Umbilical cord (tissue), 2 donors: ENCODE measurements around the gene ADGB. TPM values are rescaled to one million over a fixed set of nuclear protein-coding genes. Genes with fewer than 3 reads are reported as not detected.
"Not testable (repeated sequence)": the region's sequence is repeated elsewhere in the genome, so short reads cannot be mapped to it uniquely, and the experiment has no call there.

ENCODE experiments used
- DNase-seq: peaks from one replicate; pipeline ENCODE4 v3.0.0-alpha.2; 2015; ENCODE audit warnings: low spot score
- total RNA-seq: library from RNA; depleted of rRNA; stranded (reverse); fragments of >200 nt; gene quantifications from one replicate; pipeline ENCODE4 v1.2.3, GENCODE V29; 2014; ENCODE audit warnings: low replicate concordance; ENCODE audit not compliant: insufficient read depth

Gene ADGB
- total RNA-seq, result 0.48 TPM

GRCh38 chr6:146598772-146599405 is at the start of gene ADGB:
Gene ADGB, plus strand, starts transcription at chr6:146598972. Its CDS starts 69 bp downstream, at chr6:146599041.
- DNase-seq, result peak; percentile 76

- peak; percentile 57 for DNase-seq
Observed at GRCh38 chr6:146550911-146551310, 47.9 kb upstream of the ADGB start.

GRCh38 chr6:146551545-146551944 is 47.2 kb upstream of the ADGB start:
- DNase-seq, result peak; percentile 49

- no peak for DNase-seq
Observed at GRCh38 chr6:146553377-146554135, 45.2 kb upstream of the ADGB start.

- no peak for DNase-seq
Observed at GRCh38 chr6:146560607-146561006, 38.2 kb upstream of the ADGB start.

GRCh38 chr6:146566661-146567060 is 32.1 kb upstream of the ADGB start:
- not testable (repeated sequence) for DNase-seq

- not testable (repeated sequence) for DNase-seq
Observed at GRCh38 chr6:146568619-146569018, 30.2 kb upstream of the ADGB start.

- no peak for DNase-seq
Observed at GRCh38 chr6:146574211-146574610, 24.6 kb upstream of the ADGB start.

- no peak for DNase-seq
Observed at GRCh38 chr6:146578054-146578453, 20.7 kb upstream of the ADGB start.

- no peak for DNase-seq
Observed at GRCh38 chr6:146581968-146582367, 16.8 kb upstream of the ADGB start.

GRCh38 chr6:146582857-146583256 is 15.9 kb upstream of the ADGB start:
- DNase-seq, result no peak

- DNase-seq, result no peak
Observed at GRCh38 chr6:146583966-146584365, 14.8 kb upstream of the ADGB start.

GRCh38 chr6:146587459-146587858 is 11.3 kb upstream of the ADGB start:
- no peak for DNase-seq

GRCh38 chr6:146590492-146590891 is 8.3 kb upstream of the ADGB start:
- DNase-seq, result no peak

GRCh38 chr6:146592451-146592850 is 6.3 kb upstream of the ADGB start:
- no peak for DNase-seq

GRCh38 chr6:146593986-146594385 is 4.8 kb upstream of the ADGB start:
- peak; percentile 5 for DNase-seq

- DNase-seq, result peak; percentile 20
Observed at GRCh38 chr6:146594495-146594894, 4.3 kb upstream of the ADGB start.

- DNase-seq, result peak; percentile 44
Observed at GRCh38 chr6:146595972-146596731, 2.6 kb upstream of the ADGB start.

GRCh38 chr6:146601352-146601751 is 2.6 kb downstream of the ADGB start:
- DNase-seq, result no peak

- no peak for DNase-seq
Observed at GRCh38 chr6:146602526-146602925, 3.8 kb downstream of the ADGB start.

GRCh38 chr6:146613947-146614346 is 15.2 kb downstream of the ADGB start:
- DNase-seq, result no peak

GRCh38 chr6:146620655-146621054 is 21.9 kb downstream of the ADGB start:
- DNase-seq, result no peak
